RWPE1 (cell line): ENCODE measurements around the gene ACOT9.
"Not testable (repeated sequence)": the region's sequence is repeated elsewhere in the genome, so short reads cannot be mapped to it uniquely, and the experiment has no call there.

ENCODE experiments used
- CTCF ChIA-PET: fragments of 350-600 bp; sonication (Branson Sonifier 250); formaldehyde crosslinking; extraction: SDS; loops from one replicate; lab custom pipeline; 2021; lab: Yijun Ruan, JAX
- POLR2A ChIA-PET: fragments of 400-600 bp; formaldehyde crosslinking; extraction: SDS; loops from one replicate; lab custom pipeline; 2020; ENCODE audit warnings: antibody characterized with exemption; ENCODE audit not compliant: low non-redundant PET; lab: Yijun Ruan, JAX
- DNase-seq: peaks from one replicate; pipeline ENCODE4 v3.0.0; 2012; ENCODE audit warnings: low spot score
- H3K27ac ChIP-seq: fragments of 450-650 bp; 2 replicates; pipeline ENCODE4 v1.5.1; 2017
- TF ChIP-seq, protein P1 (sequence below): fragments of 450-650 bp; conservative IDR thresholded peaks from 2 replicates; pipeline ENCODE4 v1.5.1; 2017; ENCODE audit warnings: low read depth, mild to moderate bottlenecking

Gene ACOT9

GRCh38 chrX:23756165-23756564 is 13.1 kb upstream of the ACOT9 start:
- no peak overlapping the region for H3K27ac ChIP-seq
- ChIA-PET POLR2A (no interaction called here), CTCF (no interaction called here)
- TF ChIP-seq, protein P1, sequence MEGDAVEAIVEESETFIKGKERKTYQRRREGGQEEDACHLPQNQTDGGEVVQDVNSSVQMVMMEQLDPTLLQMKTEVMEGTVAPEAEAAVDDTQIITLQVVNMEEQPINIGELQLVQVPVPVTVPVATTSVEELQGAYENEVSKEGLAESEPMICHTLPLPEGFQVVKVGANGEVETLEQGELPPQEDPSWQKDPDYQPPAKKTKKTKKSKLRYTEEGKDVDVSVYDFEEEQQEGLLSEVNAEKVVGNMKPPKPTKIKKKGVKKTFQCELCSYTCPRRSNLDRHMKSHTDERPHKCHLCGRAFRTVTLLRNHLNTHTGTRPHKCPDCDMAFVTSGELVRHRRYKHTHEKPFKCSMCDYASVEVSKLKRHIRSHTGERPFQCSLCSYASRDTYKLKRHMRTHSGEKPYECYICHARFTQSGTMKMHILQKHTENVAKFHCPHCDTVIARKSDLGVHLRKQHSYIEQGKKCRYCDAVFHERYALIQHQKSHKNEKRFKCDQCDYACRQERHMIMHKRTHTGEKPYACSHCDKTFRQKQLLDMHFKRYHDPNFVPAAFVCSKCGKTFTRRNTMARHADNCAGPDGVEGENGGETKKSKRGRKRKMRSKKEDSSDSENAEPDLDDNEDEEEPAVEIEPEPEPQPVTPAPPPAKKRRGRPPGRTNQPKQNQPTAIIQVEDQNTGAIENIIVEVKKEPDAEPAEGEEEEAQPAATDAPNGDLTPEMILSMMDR, result peak; percentile 38; the same call in 1 of the 2 replicates
- DNase-seq, result no peak

GRCh38 chrX:23754664-23755063 is 11.6 kb upstream of the ACOT9 start:
- DNase-seq, result no peak
- TF ChIP-seq, protein P1, result no peak
- no peak overlapping the region for H3K27ac ChIP-seq

DNA sequence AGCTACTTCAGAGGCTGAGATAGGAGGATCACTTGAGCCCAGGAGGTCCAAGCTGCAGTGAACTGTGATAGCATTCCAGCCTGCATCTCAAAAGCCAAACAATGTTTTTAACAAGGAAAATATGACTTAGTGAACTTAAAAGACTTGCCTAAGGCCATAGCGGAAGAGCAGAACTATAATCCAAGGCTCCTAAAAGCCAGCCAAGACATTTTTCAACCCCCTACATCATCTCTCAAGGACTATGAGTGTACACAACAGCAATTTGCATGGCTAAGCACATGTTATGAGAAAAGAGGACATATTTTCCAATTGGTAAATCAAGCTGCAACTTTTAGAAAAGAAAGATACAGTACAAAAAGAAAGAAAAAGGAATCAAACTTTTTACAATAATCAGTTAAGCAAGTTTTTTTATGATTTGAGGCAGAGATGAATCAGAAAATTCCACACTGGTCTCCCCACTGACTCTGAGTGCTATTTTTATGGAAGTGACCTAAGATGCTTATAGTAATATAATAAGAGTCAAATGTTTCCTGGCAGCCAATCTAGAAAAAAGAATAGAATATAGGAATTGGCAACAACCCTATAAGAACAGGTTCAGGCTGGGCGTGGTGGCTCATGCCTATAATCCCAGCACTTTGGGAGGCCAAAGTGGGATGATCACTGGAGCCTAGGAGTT is 9.8 kb upstream of the ACOT9 start:
- TF ChIP-seq, protein P1, result no peak
- ChIA-PET CTCF (no interaction called here), POLR2A (no interaction called here)
- DNase-seq, result peak; percentile 5
- H3K27ac ChIP-seq, result peak overlapping the region; percentile 65

More at GRCh38 chrX:23754664-23755063, 11.6 kb upstream of the ACOT9 start:
- ChIA-PET POLR2A (no interaction called here), CTCF (no interaction called here)

DNA sequence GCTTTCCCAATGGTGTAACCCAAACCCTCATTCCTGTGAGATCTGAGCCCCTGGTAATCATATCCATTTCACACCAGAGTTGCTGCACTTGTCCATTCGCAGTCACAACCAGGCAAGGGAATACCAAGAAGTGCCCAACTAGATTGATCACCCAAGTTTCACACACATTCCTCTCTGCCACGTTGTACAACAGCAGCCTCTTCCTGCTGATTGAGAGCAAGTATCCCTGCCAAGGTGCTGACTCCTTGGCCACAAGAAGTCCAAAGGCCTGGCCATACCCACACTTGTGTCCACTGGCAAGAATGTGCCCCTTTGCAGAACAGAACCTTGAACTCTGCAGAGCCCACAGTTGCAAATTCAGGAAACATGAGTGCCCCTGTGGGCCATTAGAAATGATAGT is 6.5 kb upstream of the ACOT9 start:
- TF ChIP-seq, protein P1, result no peak
- H3K27ac ChIP-seq, result no peak overlapping the region
- no peak for DNase-seq
- ChIA-PET CTCF (interaction anchor here (0.7 kb wide), 1 partner anchor 222 kb away, joined by 5 read pairs; no protein-coding TSS in a partner anchor), POLR2A (no interaction called here)

DNA sequence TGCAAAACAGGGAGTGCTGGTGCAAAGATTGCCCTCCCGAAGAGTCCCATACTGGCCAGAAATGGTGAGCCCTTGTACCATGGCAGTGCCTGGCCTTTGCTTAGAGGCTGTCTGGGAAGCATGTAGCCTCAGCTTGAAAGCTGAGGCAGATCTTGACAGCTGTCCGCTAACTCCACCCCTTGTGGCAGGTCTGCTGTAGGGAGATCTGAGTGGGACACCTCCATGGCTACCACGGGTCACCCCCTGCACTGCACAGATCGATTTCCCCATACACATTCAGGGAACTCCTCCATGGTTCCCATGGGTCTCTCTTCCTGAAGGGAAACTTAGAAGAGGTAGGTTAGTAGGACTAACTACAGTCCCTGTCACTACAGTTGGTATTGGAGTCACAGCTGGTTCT is 6.1 kb upstream of the ACOT9 start:
- ChIA-PET CTCF (interaction anchor here (0.7 kb wide), 1 partner anchor 222 kb away, joined by 5 read pairs; no protein-coding TSS in a partner anchor), POLR2A (no interaction called here)
- TF ChIP-seq, protein P1, result no peak
- DNase-seq, result no peak
- H3K27ac ChIP-seq, result no peak overlapping the region

GRCh38 chrX:23745786-23746185 is 2.7 kb upstream of the ACOT9 start:
- TF ChIP-seq, protein P1, result no peak
- POLR2A ChIA-PET, result no interaction called here
- H3K27ac ChIP-seq, result no peak overlapping the region
- CTCF ChIA-PET, result no interaction called here
- no peak for DNase-seq

GRCh38 chrX:23743623-23743971 is 521 bp upstream of the ACOT9 start:
- ChIA-PET POLR2A (interaction anchor here (1.7 kb wide), 1 partner anchor 41 kb away, joined by 5 read pairs; no protein-coding TSS in a partner anchor), CTCF (interaction anchor here (0.7 kb wide), 1 partner anchor 65 kb away, joined by 5 read pairs; no protein-coding TSS in a partner anchor)
- peak overlapping the region; percentile 98 for H3K27ac ChIP-seq
- not testable (repeated sequence) for DNase-seq
